Erythroblast (primary cell): ENCODE results near the gene ETV7.

Experiments used
- GATA1 ChIP-seq: IDR thresholded peaks from 2 replicates; pipeline ENCODE4 v1.6.1; 2011; ENCODE audit warnings: low read depth, mild to moderate bottlenecking, control low read depth, low read length, moderate library complexity
- POLR2A ChIP-seq: IDR thresholded peaks from 2 replicates; pipeline ENCODE4 v1.6.1; 2011; ENCODE audit warnings: mild to moderate bottlenecking, low read length

DNA sequence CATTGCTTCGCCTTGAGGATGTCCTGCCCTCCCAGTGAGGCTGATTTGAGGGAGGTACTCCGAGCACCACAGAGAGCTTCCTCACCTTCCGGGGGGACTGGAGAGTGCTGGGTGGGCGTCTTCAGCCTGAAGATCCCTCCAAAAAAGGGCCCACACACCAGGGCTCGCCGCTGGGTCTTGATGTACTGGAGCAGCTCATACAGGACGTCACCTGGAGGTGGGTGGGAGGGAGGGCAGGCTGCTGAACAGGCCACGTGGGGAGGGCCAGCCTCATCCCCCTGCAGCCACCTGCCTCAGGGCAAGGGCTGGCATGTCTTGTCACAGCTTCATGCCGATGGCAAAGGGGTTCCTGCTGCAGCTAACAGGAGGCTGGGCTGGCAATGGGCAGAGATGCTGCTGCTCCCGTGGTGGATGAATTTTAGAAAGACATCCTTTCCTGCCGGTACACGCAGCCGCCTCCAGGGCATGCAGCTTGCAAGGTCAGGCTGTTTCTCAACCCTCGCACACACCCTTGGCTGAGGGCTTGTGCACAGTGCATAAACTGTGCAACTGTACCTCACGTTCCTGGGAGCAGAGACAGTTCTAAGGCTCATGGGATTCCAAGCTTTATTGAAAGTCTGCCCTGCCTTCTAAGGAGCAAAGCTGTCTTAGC, 14.0 kb downstream of the ETV7 start:
- no peak for TF ChIP-seq POLR2A
- no peak for TF ChIP-seq GATA1
